Measurements from ENCODE around the gene RPS17.

GRCh38 chr15:82587805-82588204 is 47.5 kb upstream of the RPS17 start:
- no peak for TF ChIP-seq CTCF (IDR thresholded peaks at IDR 0.05)
- TF ChIP-seq POLR2AphosphoS5 (IDR thresholded peaks at IDR 0.05): no peak
- TF ChIP-seq EP300 (IDR thresholded peaks at IDR 0.05): no peak

All from gastroesophageal sphincter (tissue), 3 donors.